Measurements from ENCODE around the gene CLEC10A.

GRCh38 chr17:7080456-7081041, 498 bp upstream of the CLEC10A start:
- TF ChIP-seq CTCF (IDR thresholded peaks at IDR 0.05) (no peak), POLR2A (IDR thresholded peaks at IDR 0.05) (no peak)

All from thyroid gland (tissue), 4 donors.